GM10847 (cell line): ENCODE data around the gene ZNF335.

Source experiments
- POLR2A ChIP-seq: IDR thresholded peaks from 2 replicates; pipeline ENCODE4 v1.6.1; 2011; ENCODE audit not compliant: insufficient read length; ENCODE audit errors: extremely low read depth

The ZNF335 gene

GRCh38 chr20:45935416-45936046 is 36.5 kb downstream of the ZNF335 start:
- TF ChIP-seq POLR2A: no peak

- peak; percentile 86 for TF ChIP-seq POLR2A
Observed at GRCh38 chr20:45934586-45935415, 37.2 kb downstream of the ZNF335 start, which contains the start of gene PCIF1. TSS of gene PCIF1 (plus strand) at chr20:45934683. CDS start at chr20:45939000, 4,317 bp downstream.

- no peak for TF ChIP-seq POLR2A
Observed at GRCh38 chr20:45934046-45934585, 37.9 kb downstream of the ZNF335 start.

GRCh38 chr20:45933266-45934045 is 38.5 kb downstream of the ZNF335 start:
- no peak for TF ChIP-seq POLR2A

DNA sequence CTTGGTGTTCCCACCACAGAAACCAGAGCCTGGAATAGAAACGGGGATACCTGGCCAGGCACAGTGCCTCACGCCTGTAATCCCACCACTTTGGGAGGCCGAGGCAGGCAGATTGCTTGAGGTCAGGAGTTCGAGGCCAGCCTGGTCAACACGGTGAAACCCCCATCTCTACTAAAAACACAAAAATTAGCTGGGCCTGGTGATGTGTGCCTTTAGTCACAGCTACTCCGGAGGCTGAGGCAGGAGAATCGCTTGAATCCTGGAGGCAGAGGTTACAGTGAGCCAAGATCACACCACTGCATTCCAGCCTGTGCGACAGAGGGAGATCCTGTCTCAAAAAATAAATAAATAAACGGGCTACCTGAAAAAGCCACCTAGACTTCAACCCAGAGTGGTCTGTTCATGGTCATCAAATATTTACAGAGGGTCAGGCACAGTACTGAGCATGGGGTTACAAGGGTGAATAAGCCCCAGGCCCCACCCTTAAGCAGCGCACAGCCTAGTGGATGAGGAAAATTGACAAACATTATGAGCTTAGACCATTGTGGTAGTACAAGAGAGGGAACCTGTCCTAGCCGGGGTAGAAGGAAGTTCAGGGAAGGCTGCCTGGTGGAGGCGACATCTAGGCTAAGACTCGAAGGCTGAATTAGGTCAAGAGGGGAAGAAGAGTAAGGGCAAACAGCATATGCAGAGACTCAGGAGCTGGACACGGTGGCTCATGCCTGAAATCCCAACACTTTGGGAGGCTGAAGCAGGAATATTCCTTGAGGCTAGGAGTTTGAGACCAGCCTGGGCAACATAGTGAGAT is 44.7 kb downstream of the ZNF335 start:
- no peak for TF ChIP-seq POLR2A

DNA sequence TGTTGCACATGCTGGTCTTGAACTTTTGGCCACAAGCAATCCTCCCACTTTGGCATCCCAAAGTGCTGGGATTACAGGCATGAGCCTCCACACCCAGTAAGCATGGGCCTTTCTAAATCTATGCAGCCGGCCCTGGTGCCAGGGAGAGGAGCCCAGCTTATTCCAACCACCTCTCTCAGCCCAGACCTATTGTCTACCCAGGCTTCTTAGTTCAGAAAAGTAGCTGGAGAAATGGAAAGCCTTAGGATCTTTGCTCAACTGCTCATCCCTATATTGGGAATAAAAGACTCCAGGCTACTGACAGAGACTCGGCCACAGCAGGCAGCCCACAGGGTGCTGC is 45.3 kb downstream of the ZNF335 start:
- no peak for TF ChIP-seq POLR2A

DNA sequence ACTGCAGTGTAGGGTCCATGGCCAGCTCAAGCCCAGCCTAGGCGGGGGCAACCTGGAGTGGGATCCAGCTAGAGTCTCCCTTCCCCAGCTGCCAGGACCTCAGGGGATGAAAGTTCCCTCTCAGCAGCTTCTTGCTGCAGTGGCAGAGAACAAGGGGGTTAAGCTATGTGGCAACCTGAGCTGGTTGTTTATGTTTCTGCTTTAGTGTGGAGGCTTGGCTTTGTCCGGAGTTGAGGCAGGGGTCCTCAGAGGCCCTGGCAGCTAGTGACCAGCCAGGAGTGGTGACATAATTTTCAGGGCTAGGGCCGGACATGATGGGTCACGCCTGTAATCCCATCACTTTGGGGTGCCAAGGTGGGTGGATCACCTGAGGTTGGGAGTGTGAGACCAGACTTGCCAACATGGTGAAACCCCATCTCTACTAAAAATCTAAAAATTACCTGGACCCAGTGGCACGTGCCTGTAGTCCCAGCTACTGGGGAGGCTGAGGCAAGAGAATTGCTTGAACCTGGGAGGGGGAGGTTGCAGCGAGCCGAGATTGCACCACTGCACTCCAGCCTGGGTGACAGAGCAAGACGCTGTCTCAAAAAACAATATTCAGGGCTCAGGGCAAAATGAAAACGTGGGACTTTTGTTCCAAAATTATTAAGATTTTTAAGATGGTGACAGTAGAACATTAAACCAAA is 46.0 kb downstream of the ZNF335 start:
- TF ChIP-seq POLR2A: no peak

GRCh38 chr20:45924391-45925261 is 47.4 kb downstream of the ZNF335 start:
- no peak for TF ChIP-seq POLR2A

GRCh38 chr20:45921337-45922189 is 50.4 kb downstream of the ZNF335 start:
- no peak for TF ChIP-seq POLR2A

DNA sequence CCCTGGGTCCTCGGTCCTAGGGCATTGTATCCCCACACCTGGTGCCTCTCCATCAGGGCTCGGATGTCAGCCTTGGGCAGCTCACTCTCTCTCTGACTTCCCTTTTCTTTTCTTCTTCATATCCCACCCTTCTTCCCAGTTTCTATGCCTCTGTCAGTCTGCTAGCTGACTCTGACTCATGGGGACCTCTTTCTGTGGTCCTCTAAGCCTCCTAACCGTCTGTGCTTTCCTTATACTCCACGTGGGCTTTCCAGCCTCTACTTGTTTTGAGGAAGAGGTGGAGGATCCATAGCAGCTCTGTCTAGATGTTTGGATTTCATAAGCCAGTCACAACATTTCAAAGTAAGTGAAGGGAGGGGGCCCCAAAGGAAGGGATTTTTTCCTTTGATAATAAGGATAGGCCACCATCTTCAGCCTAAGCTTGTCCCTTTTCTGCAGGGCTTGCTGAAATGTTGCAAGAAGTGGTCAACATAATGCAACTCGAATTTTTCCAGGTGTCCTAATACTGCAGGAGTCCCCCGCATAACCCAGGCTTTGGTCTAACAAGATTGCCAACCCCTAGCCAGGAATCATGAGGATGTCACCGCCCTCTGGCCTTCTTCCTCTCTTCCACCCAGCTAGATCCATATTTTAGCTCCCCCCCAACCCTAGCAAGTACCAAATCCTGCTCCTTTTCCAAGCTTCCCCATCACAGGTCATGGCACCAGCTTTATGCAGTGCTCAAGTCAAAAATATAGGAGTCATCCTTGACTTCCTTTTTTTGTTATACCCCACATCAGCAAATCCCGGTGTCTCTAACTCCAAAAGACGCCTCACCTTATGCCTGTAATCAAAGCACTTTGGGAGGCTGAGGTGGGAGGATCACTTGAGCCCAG is 51.3 kb downstream of the ZNF335 start:
- no peak for TF ChIP-seq POLR2A

DNA sequence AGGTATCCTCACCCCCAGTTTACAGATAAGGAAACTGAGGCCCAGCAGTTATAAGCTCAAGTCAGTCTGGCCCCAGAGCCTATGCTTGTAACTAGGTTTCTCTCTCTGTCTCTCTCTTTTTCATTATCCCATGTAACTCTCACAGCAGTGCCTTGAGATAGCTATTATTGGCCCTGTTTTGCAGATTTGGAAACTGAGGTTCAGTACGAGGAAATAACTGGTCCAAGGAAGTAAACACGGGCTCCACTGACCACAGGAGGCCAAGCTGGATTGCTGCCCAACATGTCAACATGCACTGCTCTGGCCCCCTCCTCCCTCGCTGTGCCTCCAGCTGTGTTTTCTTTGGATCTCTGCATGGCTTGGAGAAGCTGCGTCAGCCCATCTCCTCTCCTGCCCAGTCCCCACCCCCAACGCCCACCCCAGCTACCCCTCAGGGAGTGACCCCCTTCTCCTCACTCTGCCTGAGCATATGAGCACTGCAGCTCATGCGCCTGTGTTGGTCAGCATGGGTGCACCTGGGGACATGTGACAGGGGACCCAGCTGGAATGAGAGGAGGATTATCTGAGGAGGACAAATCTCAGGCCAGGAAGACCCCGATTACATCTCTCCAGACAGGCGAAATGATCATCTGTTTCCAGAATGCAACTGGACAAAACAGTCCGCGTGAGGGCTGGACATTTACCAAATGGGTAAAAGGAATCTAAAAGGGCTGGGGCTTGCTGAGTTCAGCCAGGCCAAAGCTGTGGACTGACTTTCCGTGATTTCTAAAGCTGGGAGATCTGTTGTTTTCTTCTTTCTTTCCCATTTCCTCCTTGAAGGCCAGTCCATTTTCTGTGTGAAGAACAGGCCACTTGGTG is 52.2 kb downstream of the ZNF335 start:
- TF ChIP-seq POLR2A: no peak
